Gastroesophageal sphincter (tissue), 4 donors: ENCODE measurements around the gene FNIP2. TPM values are rescaled to one million over a fixed set of nuclear protein-coding genes. Genes with fewer than 3 reads are reported as not detected.
"Not testable (repeated sequence)": the region's sequence is repeated elsewhere in the genome, so short reads cannot be mapped to it uniquely, and the experiment has no call there.

ENCODE experiments used
- ATAC-seq: fragments of 150-250 bp; one replicate; pipeline ENCODE4 v1.9.1; 2016; ENCODE audit warnings: mild to moderate bottlenecking, moderate library complexity
- H3K27ac ChIP-seq, 4 donors: fragments of 200-600 bp; sonication (generic) in 3 of 4; 1 replicate in 3 of 4; 2 replicates in 1 of 4; pipeline ENCODE4 v1.5.1; 2016 to 2019
- H3K27me3 ChIP-seq: fragments of 200-600 bp; sonication (generic); one replicate; pipeline ENCODE4 v1.5.1; 2019
- H3K36me3 ChIP-seq, 2 donors: fragments of 200-600 bp; sonication (generic); one replicate each; pipeline ENCODE4 v1.5.1; 2019; ENCODE audit warnings: control low read depth in 1 of 2
- H3K4me1 ChIP-seq, 3 donors: fragments of 200-600 bp; sonication (generic); 1 replicate in 2 of 3; 2 replicates in 1 of 3; pipeline ENCODE4 v1.5.1; 2016 to 2019; ENCODE audit warnings: control low read depth in 2 of 3
- H3K4me3 ChIP-seq, 2 donors: fragments of 200-600 bp; sonication (generic); one replicate each; pipeline ENCODE4 v1.5.1; 2019; ENCODE audit warnings: mild to moderate bottlenecking in 1 of 2, moderate library complexity in 1 of 2
- H3K9me3 ChIP-seq, 3 donors: fragments of 200-600 bp; sonication (generic); one replicate each; pipeline ENCODE4 v1.5.1; 2017 to 2019; ENCODE audit warnings: control low read depth in 2 of 3
- EP300 ChIP-seq: sonication (generic); formaldehyde crosslinking; IDR thresholded peaks from one replicate; pipeline ENCODE4 v1.6.1; 2017; ENCODE audit warnings: antibody characterized with exemption, mild to moderate bottlenecking
- POLR2A ChIP-seq, 2 donors: fragments of 450-650 bp; IDR thresholded peaks; one replicate each; pipeline ENCODE4 v1.6.1; 2017; ENCODE audit warnings: antibody characterized with exemption in 2 of 2, mild to moderate bottlenecking in 2 of 2, moderate library complexity in 1 of 2
- POLR2AphosphoS5 ChIP-seq: sonication (generic); formaldehyde crosslinking; IDR thresholded peaks from one replicate; pipeline ENCODE4 v1.6.1; 2017; ENCODE audit warnings: antibody characterized with exemption
- WGBS, 2 donors: methylation state at CpG; one replicate each; pipeline ENCODE4 v1.1.5; 2018; ENCODE audit warnings: low coverage in 1 of 2; 5-methylcytosine and 5-hydroxymethylcytosine counted together
- total RNA-seq, 4 donors: library from RNA; depleted of rRNA; stranded (reverse); fragments of >200 nt; gene quantifications; one replicate each; pipeline ENCODE4 v1.1.0, GENCODE V29; 2016
- TF ChIP-seq, protein P1 (sequence below), 4 experiments: fragments of 200-600 bp in 2 of 4; fragments of 450-650 bp in 2 of 4; sonication (generic) in 1 of 4; IDR thresholded peaks; one replicate each; pipeline ENCODE4 v1.5.1; 2017 to 2019; ENCODE audit warnings: antibody characterized with exemption in 4 of 4, mild to moderate bottlenecking in 2 of 4, moderate library complexity in 2 of 4

The FNIP2 gene
- total RNA-seq, 4 donors from 2014 or later = 53.0 to 135 (median 70.5) TPM

GRCh38 chr4:158825433-158826036, 56.7 kb downstream of the FNIP2 start:
- Histone ChIP-seq H3K9me3 (no peaks in the 10 kb centered on the region), H3K4me3 (no peak overlapping the region), H3K27ac (peak overlapping the region in 3 of 4 donors; percentile 32 to 56 (median 53)), H3K36me3 (peaks cover 0 to 28% of the 10 kb centered on the region in 2 donors), H3K4me1 (peaks cover 22 to 73% (median 23%) of the 10 kb centered on the region in 3 donors), H3K27me3 (no peaks in the 10 kb centered on the region)
- ATAC-seq = no peak
- TF ChIP-seq, protein P1, sequence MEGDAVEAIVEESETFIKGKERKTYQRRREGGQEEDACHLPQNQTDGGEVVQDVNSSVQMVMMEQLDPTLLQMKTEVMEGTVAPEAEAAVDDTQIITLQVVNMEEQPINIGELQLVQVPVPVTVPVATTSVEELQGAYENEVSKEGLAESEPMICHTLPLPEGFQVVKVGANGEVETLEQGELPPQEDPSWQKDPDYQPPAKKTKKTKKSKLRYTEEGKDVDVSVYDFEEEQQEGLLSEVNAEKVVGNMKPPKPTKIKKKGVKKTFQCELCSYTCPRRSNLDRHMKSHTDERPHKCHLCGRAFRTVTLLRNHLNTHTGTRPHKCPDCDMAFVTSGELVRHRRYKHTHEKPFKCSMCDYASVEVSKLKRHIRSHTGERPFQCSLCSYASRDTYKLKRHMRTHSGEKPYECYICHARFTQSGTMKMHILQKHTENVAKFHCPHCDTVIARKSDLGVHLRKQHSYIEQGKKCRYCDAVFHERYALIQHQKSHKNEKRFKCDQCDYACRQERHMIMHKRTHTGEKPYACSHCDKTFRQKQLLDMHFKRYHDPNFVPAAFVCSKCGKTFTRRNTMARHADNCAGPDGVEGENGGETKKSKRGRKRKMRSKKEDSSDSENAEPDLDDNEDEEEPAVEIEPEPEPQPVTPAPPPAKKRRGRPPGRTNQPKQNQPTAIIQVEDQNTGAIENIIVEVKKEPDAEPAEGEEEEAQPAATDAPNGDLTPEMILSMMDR (IDR thresholded peaks at IDR 0.05) = no peak
- TF ChIP-seq POLR2A (IDR thresholded peaks at IDR 0.05) = no peak
- TF ChIP-seq EP300 = no peak
- no peak for TF ChIP-seq POLR2AphosphoS5
- WGBS, 2 donors = 51 to 54% methylated on average over 3 to 4 of the region's 4 CpGs

DNA sequence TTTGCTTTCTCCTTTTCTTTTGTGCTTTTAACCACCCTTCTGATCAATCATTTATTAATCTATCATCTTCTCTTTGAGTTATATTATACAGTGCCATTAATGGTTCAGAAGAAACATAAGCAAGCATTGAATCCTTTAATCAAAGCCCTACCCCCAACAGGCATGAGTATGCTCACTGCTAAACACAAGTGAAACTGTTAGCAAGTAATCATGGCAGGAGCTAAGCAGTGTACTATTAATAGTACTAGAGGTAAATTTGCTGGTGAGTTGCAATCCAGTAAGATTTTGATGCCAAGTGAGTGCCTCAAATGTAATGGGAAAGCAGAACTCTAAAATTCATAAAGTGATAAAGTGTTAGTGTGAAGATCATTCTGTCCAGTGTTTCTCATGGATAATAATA, 57.2 kb downstream of the FNIP2 start:
- Histone ChIP-seq H3K9me3 (no peaks in the 10 kb centered on the region), H3K4me3 (no peak overlapping the region), H3K27me3 (no peaks in the 10 kb centered on the region), H3K36me3 (peaks cover 0 to 31% of the 10 kb centered on the region in 2 donors), H3K27ac (peak overlapping the region in 3 of 4 donors; percentile 32 to 56 (median 53)), H3K4me1 (peaks cover 17 to 67% (median 23%) of the 10 kb centered on the region in 3 donors)
- TF ChIP-seq POLR2A (IDR thresholded peaks at IDR 0.05) = no peak
- TF ChIP-seq, protein P1 (IDR thresholded peaks at IDR 0.05) = no peak
- TF ChIP-seq EP300 = no peak
- no peak for TF ChIP-seq POLR2AphosphoS5
- no peak for ATAC-seq

DNA sequence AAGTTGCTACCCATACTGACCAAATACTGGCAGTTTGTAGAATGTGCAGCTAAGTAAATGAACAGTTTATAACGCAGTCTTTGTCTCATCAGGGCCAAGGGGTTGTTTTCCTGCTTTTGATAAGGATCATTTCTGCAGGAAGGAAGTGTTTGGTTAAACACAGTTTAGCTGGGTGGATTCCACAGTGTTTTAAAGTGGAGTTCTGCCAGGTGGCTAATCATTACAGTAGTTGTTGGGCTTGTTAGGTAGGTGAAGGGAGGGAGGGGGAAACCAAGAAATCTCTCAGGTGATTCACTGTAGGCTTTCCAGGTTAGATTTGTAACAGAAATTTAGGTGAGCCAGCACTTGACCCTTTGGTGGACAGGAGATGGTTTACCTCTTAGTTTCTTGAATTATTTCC, 58.1 kb downstream of the FNIP2 start:
- TF ChIP-seq, protein P1 (IDR thresholded peaks at IDR 0.05) = no peak
- TF ChIP-seq EP300 = no peak
- no peak for TF ChIP-seq POLR2A (IDR thresholded peaks at IDR 0.05)
- TF ChIP-seq POLR2AphosphoS5 = no peak

DNA sequence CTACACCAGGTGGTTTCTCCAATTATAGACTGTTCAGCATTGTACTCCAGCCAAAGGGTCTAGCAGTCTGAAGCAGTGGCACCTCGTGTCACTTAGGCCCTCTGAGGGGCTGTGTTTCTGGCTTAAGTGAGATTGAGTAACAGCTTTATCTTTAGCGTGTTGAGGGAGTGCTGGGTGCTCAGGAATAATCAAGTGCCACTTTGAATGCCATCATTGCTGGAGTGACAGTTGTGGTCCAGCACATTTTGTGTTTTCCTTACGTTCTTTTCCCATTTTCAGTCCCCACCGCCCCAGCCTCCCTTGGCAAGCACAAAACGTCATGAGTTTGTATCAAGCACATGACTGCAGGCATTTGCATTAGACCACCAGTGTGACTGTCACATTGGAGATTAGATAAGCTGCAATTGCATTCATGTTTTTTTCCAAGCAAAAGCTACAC, 58.7 kb downstream of the FNIP2 start:
- H3K9me3 ChIP-seq = no peaks in the 10 kb centered on the region
- TF ChIP-seq, protein P1 (IDR thresholded peaks at IDR 0.05) = no peak
- TF ChIP-seq POLR2A (IDR thresholded peaks at IDR 0.05) (no peak), EP300 (no peak), POLR2AphosphoS5 (no peak)
- no peak overlapping the region for H3K4me3 ChIP-seq
- H3K4me1 ChIP-seq = peaks cover 17 to 52% (median 23%) of the 10 kb centered on the region in 3 donors
- H3K27me3 ChIP-seq = no peaks in the 10 kb centered on the region
- peak overlapping the region in 2 of 4 donors; percentile 8 to 28 for H3K27ac ChIP-seq
- ATAC-seq = no peak
- H3K36me3 ChIP-seq = peaks cover 0 to 46% of the 10 kb centered on the region in 2 donors
- 76 to 83% methylated on average over 4 to 5 of the region's 5 CpGs for WGBS, 2 donors

More for the DNA sequence above, 58.1 kb downstream of the FNIP2 start:
- Histone ChIP-seq H3K36me3 (peaks cover 0 to 39% of the 10 kb centered on the region in 2 donors), H3K4me3 (no peak overlapping the region), H3K9me3 (no peaks in the 10 kb centered on the region), H3K4me1 (peaks cover 17 to 59% (median 23%) of the 10 kb centered on the region in 3 donors), H3K27ac (peak overlapping the region in 3 of 4 donors; percentile 28 to 56 (median 53)), H3K27me3 (no peaks in the 10 kb centered on the region)
- ATAC-seq = no peak
- 56 to 63% methylated on average over 1 of the region's 1 CpG for WGBS, 2 donors

DNA sequence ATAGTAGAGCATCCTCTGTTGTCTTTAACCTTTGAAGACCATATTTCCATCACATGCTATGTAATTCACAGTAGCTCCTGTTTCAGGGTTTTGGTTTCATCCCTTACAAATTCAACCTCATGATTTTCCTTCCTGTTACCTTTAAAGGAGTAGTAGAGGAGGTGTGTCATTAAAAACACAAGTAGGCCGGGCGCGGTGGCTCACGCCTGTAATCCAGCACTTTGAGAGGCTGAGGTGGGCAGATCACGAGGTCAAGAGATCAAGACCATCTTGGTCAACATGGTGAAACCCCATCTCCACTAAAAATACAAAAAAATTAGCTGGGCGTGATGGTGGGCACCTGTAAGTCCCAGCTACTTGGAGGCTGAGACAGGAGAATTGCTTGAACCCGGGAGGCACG, 59.3 kb downstream of the FNIP2 start:
- not testable (repeated sequence) for H3K4me3 ChIP-seq
- peaks cover 17 to 48% (median 23%) of the 10 kb centered on the region in 3 donors for H3K4me1 ChIP-seq
- 94% methylated on average over 8 of the region's 8 CpGs; no CpG with 5 or more reads in 1 of the 2 donors for WGBS, 2 donors

More for the DNA sequence above, 59.3 kb downstream of the FNIP2 start:
- ATAC-seq, H3K27me3 ChIP-seq, H3K27ac ChIP-seq, H3K9me3 ChIP-seq: not testable (repeated sequence)
- H3K36me3 ChIP-seq = peaks cover 0 to 47% of the 10 kb centered on the region in 2 donors
